Measurements from ENCODE around the gene PACRG.

Gene PACRG

GRCh38 chr6:162778603-162779002 is 50.8 kb downstream of the PACRG start:
- no peak for DNase-seq (ENCODE audit: low read depth in 3 of 3)

- no peak for DNase-seq (ENCODE audit: low read depth in 3 of 3)
Observed at GRCh38 chr6:162785632-162786242, 58.0 kb downstream of the PACRG start.

- no peak for DNase-seq (ENCODE audit: low read depth in 3 of 3)
Observed at GRCh38 chr6:162798546-162799266, 70.9 kb downstream of the PACRG start.

- DNase-seq (ENCODE audit: low read depth in 3 of 3), result no peak
Observed at GRCh38 chr6:162814426-162814973, 86.7 kb downstream of the PACRG start.

GRCh38 chr6:162817196-162817595 is 89.4 kb downstream of the PACRG start:
- no peak for DNase-seq (ENCODE audit: low read depth in 3 of 3)

- DNase-seq (ENCODE audit: low read depth in 3 of 3), result no peak
Observed at GRCh38 chr6:162819284-162819683, 91.5 kb downstream of the PACRG start.

- DNase-seq (ENCODE audit: low read depth in 3 of 3), result no peak
Observed at GRCh38 chr6:162821102-162821501, 93.3 kb downstream of the PACRG start.

GRCh38 chr6:162825597-162825996 is 97.8 kb downstream of the PACRG start:
- DNase-seq (ENCODE audit: low read depth in 3 of 3), result no peak

GRCh38 chr6:162829013-162829742 is 101.4 kb downstream of the PACRG start:
- no peak for DNase-seq (ENCODE audit: low read depth in 3 of 3)

- DNase-seq (ENCODE audit: low read depth in 3 of 3), result no peak
Observed at GRCh38 chr6:162833776-162834175, 106.0 kb downstream of the PACRG start.

GRCh38 chr6:162845972-162846371 is 118.2 kb downstream of the PACRG start:
- DNase-seq (ENCODE audit: low read depth in 3 of 3), result no peak

- DNase-seq (ENCODE audit: low read depth in 3 of 3), result no peak
Observed at GRCh38 chr6:162846723-162847122, 118.9 kb downstream of the PACRG start.

GRCh38 chr6:162849269-162849668 is 121.5 kb downstream of the PACRG start:
- no peak for DNase-seq (ENCODE audit: low read depth in 3 of 3)

GRCh38 chr6:162852192-162852591 is 124.4 kb downstream of the PACRG start:
- DNase-seq (ENCODE audit: low read depth in 3 of 3), result no peak

GRCh38 chr6:162852840-162853577 is 125.2 kb downstream of the PACRG start:
- DNase-seq (ENCODE audit: low read depth in 3 of 3), result no peak

- DNase-seq (ENCODE audit: low read depth in 3 of 3), result no peak
Observed at GRCh38 chr6:162854228-162854627, 126.5 kb downstream of the PACRG start.

- DNase-seq (ENCODE audit: low read depth in 3 of 3), result no peak
Observed at GRCh38 chr6:162854734-162855191, 127.0 kb downstream of the PACRG start.

GRCh38 chr6:162856885-162857284 is 129.1 kb downstream of the PACRG start:
- no peak for DNase-seq (ENCODE audit: low read depth in 3 of 3)

- no peak for DNase-seq (ENCODE audit: low read depth in 3 of 3)
Observed at GRCh38 chr6:162857326-162857725, 129.6 kb downstream of the PACRG start.

GRCh38 chr6:162862462-162862861 is 134.7 kb downstream of the PACRG start:
- DNase-seq (ENCODE audit: low read depth in 3 of 3), result no peak

- DNase-seq (ENCODE audit: low read depth in 3 of 3), result no peak
Observed at GRCh38 chr6:162862941-162863340, 135.2 kb downstream of the PACRG start.

- DNase-seq (ENCODE audit: low read depth in 3 of 3), result no peak
Observed at GRCh38 chr6:162863821-162864220, 136.0 kb downstream of the PACRG start.

Measured in stimulated activated CD4-positive, alpha-beta T cell treated with anti-CD3 and anti-CD28 coated beads, TNF-alpha, amount 100 ng/mL, for 4 hours (primary cell).